GM19099 (cell line): ENCODE results near the gene RLBP1.

Experiments used
- POLR2A ChIP-seq: IDR thresholded peaks from 3 replicates; pipeline ENCODE4 v1.6.1; 2011; ENCODE audit warnings: low read depth; ENCODE audit not compliant: insufficient read length; ENCODE audit errors: extremely low read depth

RLBP1 gene

DNA sequence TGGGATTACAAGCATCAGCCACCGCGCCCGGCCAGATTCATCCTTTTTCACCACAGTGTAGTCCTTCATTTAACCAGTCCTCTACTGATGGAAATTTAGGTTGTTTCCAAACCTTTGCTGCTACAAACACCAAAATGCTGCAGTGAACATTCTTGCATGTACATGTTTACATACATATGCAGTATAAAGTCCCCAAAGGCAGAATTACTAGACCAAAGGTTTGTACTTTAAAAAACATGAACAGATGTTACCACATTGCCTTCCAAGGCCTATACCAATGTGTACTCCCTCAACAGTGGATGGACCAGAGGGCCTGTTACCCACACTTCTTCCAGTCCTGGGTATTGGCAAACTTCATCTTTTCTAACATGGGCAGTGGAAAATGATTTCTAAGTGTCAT lies 51.0 kb downstream of the RLBP1 start:
- TF ChIP-seq POLR2A, result no peak

DNA sequence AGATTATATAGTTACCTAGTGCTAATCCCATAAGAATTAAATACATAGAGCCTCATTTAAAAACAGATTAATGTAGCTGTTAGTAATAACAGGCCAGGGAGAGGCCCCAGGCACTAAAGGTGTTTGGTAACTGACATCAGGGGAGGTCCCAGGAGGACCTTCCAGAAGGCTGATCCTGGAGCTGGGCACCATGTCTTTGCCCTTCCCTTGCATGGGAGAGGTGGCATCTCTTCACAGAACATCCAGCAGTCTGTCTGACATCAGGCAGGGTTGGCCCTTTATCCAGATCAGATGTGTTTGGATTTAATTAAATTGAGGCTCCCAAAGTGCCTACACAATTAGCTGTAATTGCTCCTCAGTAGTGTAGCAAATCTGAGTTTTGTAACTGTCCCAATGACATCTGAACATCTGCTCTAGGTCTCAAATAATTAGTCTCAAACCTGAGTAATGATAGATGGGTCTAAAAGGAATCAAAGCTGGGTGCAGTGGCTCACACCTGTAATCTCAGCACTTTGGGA lies 53.0 kb downstream of the RLBP1 start:
- no peak for TF ChIP-seq POLR2A

DNA sequence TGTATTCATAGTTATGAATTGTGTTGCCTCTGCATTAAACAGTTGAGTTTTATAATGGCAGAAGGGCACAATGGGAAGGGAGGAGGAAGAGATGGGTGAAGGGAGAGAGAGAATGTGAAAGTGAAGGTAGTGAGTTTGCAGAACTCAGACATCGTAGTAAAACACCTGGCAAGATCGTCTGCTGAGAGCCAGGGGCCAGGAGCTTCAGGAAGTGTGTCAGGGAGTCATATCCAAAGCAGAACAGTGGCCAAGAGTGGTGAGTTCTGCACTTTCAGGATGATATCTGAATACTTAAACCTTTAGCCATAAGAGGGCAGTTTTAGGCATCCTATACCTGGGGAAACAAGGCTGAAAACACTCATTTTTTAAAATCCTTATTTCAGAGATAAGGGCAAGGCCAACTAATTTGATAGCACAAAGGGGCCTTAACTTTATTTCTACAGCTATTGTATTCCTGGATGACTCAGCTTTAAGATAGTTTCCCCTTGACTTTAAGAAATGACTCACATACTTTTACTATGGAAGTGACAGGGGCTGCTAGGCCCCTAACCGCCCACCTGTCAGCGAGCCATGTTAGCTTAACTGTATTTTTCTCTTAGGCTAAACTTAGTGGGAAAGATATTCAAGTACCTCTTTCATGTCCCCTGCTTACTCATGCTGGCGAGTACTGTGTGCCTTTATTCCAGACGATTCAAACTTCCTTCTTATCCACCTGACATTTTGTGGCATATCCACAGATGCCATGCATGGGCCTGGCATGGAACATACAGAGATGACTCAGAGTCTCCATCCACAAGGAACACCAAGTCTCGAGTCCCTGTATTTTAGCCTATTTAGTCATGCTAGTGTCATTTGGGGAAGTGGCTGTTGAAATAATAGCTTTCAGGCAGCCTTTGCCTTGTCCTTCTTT lies 53.9 kb downstream of the RLBP1 start:
- no peak for TF ChIP-seq POLR2A

DNA sequence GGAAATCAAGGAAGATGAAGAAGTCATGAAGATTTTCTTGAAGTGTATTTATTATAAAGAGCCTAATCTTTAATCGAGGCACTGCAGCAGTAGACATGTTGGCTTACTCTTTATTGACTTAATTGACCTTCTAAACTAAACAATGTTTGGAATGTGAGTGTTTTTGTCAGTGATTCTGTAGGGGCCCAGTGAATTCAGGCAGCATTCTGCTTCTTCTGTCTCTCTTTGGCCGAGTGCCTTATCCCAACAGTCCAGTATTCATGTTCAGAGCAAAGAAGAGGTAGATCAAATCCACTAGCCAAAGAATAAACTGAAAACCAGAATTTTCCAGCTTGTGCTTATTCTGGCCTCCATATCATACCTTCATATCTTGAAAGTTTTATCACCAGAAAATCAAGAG lies 55.7 kb downstream of the RLBP1 start:
- no peak for TF ChIP-seq POLR2A

DNA sequence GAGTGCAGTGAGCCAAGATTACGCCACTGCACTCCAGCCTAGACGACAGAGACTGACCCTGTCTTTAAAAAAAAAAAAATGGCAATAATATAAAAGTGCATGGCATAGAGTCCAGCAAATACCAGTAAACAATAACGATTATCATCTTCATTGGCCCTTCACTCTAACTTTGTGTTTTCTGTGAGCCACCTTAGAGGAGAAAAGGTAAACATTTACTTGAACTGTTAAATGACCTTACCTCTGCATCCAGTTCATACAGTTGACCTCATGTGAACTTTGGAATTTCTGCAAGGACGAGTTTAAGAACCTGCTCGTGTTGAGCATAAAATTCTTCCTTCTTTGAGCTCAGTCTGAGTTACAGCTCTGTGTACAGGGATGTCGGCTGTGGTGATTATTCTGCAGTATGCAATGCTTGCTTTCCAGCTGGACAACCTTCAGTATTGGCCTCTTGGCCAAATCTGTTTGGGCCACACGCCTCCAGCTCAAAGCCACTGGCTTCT lies 56.6 kb downstream of the RLBP1 start:
- TF ChIP-seq POLR2A, result no peak

DNA sequence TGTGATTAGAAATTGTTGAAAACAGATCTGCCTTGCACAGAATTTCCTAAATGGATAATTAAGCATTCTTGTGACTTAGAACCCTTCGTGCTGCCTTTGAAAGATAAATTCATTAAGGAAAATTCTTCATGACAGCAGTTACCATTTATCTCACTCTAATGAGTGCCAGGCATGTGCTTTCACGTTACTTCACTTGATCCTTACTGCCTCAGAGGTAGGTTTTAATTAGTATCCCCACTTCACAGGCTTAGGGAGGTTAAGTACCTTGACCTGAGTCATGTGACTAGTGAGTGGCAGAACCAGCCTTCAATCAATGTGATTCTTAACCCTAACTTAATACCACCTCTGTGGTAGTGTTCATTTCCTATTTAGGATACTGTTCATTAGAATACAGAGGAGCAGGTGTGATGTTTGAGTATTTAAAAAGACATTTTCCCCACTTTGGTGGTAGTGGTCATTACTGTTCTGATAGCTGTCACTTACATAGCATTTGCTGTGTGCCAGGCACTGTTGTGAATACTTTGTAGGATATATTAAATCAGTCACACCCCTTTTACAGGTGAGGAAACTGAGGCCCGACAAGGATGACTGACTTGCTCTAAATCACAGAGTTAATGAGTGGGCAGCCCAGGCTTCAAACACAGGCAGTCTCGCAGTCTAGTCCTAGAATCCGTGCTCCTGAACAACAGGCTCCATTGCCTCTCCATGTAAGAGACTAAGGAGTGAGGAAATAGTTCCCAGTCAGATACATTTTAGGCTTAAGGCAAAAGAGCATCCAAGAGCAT lies 57.9 kb downstream of the RLBP1 start:
- no peak for TF ChIP-seq POLR2A

DNA sequence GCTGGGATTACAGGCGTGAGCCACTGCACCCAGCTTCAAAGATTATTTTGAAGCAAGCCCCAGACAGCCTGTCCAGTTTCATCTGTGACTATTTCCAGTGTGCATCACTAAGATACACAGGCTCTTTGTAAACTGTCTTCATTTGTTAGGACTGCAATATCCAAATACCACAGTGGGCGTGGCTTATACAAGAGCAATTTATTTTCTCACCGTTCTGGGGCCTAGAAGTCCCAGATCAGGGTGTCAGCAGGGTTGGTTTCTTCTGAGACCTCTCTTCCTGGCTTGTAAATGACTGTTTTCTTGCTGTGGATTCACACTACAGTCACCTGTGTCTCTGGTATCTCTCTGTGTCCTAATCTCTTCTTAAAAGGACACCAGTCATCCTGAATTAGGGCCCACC lies 59.7 kb downstream of the RLBP1 start:
- TF ChIP-seq POLR2A, result no peak
